Transverse colon (tissue), 4 donors: ENCODE data around the gene GSTP1. TPM values are rescaled to one million over a fixed set of nuclear protein-coding genes. Genes with fewer than 3 reads are reported as not detected.

Experiments used
- DNase-seq: peaks from one replicate; pipeline ENCODE4 v3.0.0-alpha.2; 2019
- H3K27ac ChIP-seq, 4 donors: fragments of 200-600 bp; sonication (generic); 2 replicates each; pipeline ENCODE4 v1.5.1; 2016 to 2018; ENCODE audit warnings: inconsistent platforms in 4 of 4
- H3K27me3 ChIP-seq: fragments of 200-600 bp; sonication (generic); 2 replicates; pipeline ENCODE4 v1.5.1; 2017; ENCODE audit warnings: inconsistent platforms
- H3K36me3 ChIP-seq, 4 donors: fragments of 200-600 bp; sonication (generic); 2 replicates each; pipeline ENCODE4 v1.5.1; 2017 to 2019; ENCODE audit warnings: inconsistent platforms in 4 of 4
- H3K4me1 ChIP-seq, 4 donors: fragments of 200-600 bp; sonication (generic); 2 replicates each; pipeline ENCODE4 v1.5.1; 2017 to 2020; ENCODE audit warnings: inconsistent platforms in 4 of 4
- H3K4me3 ChIP-seq, 4 donors: fragments of 200-600 bp; sonication (generic); 1 replicate in 1 of 4; 2 replicates in 3 of 4; pipeline versions ENCODE4 v1.5.1 to v1.6.1; 2017 to 2019; ENCODE audit warnings: inconsistent platforms in 4 of 4
- H3K9me3 ChIP-seq, 2 donors: fragments of 200-600 bp; sonication (generic); 2 replicates each; pipeline ENCODE4 v1.5.1; 2017 to 2019; ENCODE audit warnings: inconsistent platforms in 2 of 2
- CTCF ChIP-seq, 5 experiments: fragments of 200-600 bp in 3 of 5; fragments of 450-650 bp in 2 of 5; sonication (generic) in 3 of 5; IDR thresholded peaks; 1 replicate in 2 of 5; 2 replicates in 3 of 5; pipeline ENCODE4 v1.5.1; 2016 to 2017; ENCODE audit warnings: antibody characterized with exemption in 5 of 5, inconsistent platforms in 3 of 5, mild to moderate bottlenecking in 2 of 5, moderate library complexity in 1 of 5
- EP300 ChIP-seq: sonication (generic); formaldehyde crosslinking; IDR thresholded peaks from one replicate; pipeline ENCODE4 v1.6.1; 2017; ENCODE audit warnings: antibody characterized with exemption, low read depth
- POLR2A ChIP-seq: fragments of 450-650 bp; IDR thresholded peaks from one replicate; pipeline ENCODE4 v1.6.1; 2016; ENCODE audit warnings: antibody characterized with exemption, mild to moderate bottlenecking, moderate library complexity
- POLR2AphosphoS5 ChIP-seq, 3 donors: sonication (generic); formaldehyde crosslinking; IDR thresholded peaks; one replicate each; pipeline ENCODE4 v1.6.1; 2016; ENCODE audit warnings: antibody characterized with exemption in 3 of 3
- WGBS, 2 donors: methylation state at CpG; one replicate each; pipeline ENCODE4 v1.1.5; 2018; ENCODE audit warnings: low coverage in 1 of 2; 5-methylcytosine and 5-hydroxymethylcytosine counted together
- in situ Hi-C, 4 donors: fragments of 200-750 bp; cut with MboI; loops; one replicate each; pipeline versions ENCODE4 v1.15.0 to v1.15.1; 2017; ENCODE audit warnings: low sequenced_read_pairs in 3 of 4, low pct_ligation_motif_present in 1 of 4, low pct_unique_long_range_greater_than_20kb in 1 of 4
- intact Hi-C: fragments of 100-400 bp; cut with DNase I; formaldehyde crosslinking; loops from one replicate; pipeline ENCODE4 v1.15.1; 2023; ENCODE audit warnings: low total_unique reads
- total RNA-seq, 4 donors: library from RNA; depleted of rRNA; stranded (reverse); fragments of >200 nt; gene quantifications; one replicate each; pipeline ENCODE4 v1.1.0, GENCODE V29; 2016

GSTP1 gene
- total RNA-seq, 4 donors from 2014 or later, result 166 to 578 (median 537) TPM

- peaks cover 15% of the 10 kb centered on the region for H3K27me3 ChIP-seq
- no peak overlapping the region for H3K4me3 ChIP-seq
- intact Hi-C loops, result no loop called here
- peak; percentile 55 for DNase-seq
- TF ChIP-seq POLR2A (no peak), POLR2AphosphoS5 (IDR thresholded peaks at IDR 0.05) (no peak), CTCF (IDR thresholded peaks at IDR 0.05) (peak; percentile 27 to 60 (median 52))
- peak overlapping the region; percentile 63 to 77 (median 72) for H3K27ac ChIP-seq
- H3K9me3 ChIP-seq, result no peaks in the 10 kb centered on the region
- WGBS, 2 donors, result 84% methylated on average over 15 of the region's 18 CpGs; no CpG with 5 or more reads in 1 of the 2 donors
- H3K36me3 ChIP-seq, result peaks cover 0 to 3% (median 0%) of the 10 kb centered on the region in 4 donors
- peaks cover 6 to 13% (median 12%) of the 10 kb centered on the region in 4 donors for H3K4me1 ChIP-seq
- in situ Hi-C loops, result no loop called here
Measured at GRCh38 chr11:67614730-67615714, 31.4 kb downstream of the GSTP1 start.

- intact Hi-C loops, result no loop called here
- no peak overlapping the region for H3K4me3 ChIP-seq
- no peak for DNase-seq
- peaks cover 6 to 13% (median 12%) of the 10 kb centered on the region in 4 donors for H3K4me1 ChIP-seq
- 55% methylated on average over 34 of the region's 34 CpGs; no CpG with 5 or more reads in 1 of the 2 donors for WGBS, 2 donors
- no peak overlapping the region for H3K27ac ChIP-seq
- TF ChIP-seq POLR2AphosphoS5 (IDR thresholded peaks at IDR 0.05) (no peak), CTCF (IDR thresholded peaks at IDR 0.05) (no peak), POLR2A (no peak), EP300 (no peak)
- in situ Hi-C loops, result no loop called here
- no peaks in the 10 kb centered on the region for H3K36me3 ChIP-seq
- H3K9me3 ChIP-seq, result no peaks in the 10 kb centered on the region
- peaks cover 15% of the 10 kb centered on the region for H3K27me3 ChIP-seq
Measured at GRCh38 chr11:67615728-67616430, 32.3 kb downstream of the GSTP1 start.

GRCh38 chr11:67616431-67617242, 33.0 kb downstream of the GSTP1 start:
- intact Hi-C loops (no loop called here), in situ Hi-C loops (no loop called here)
- no peak overlapping the region for H3K4me3 ChIP-seq
- no peaks in the 10 kb centered on the region for H3K9me3 ChIP-seq
- DNase-seq, result no peak
- H3K4me1 ChIP-seq, result peaks cover 6 to 13% (median 12%) of the 10 kb centered on the region in 4 donors
- H3K27me3 ChIP-seq, result peaks cover 15% of the 10 kb centered on the region
- 48% methylated on average over 11 of the region's 11 CpGs; no CpG with 5 or more reads in 1 of the 2 donors for WGBS, 2 donors
- H3K27ac ChIP-seq, result no peak overlapping the region
- TF ChIP-seq CTCF (IDR thresholded peaks at IDR 0.05), result no peak
- no peak for TF ChIP-seq EP300
- no peak for TF ChIP-seq POLR2AphosphoS5 (IDR thresholded peaks at IDR 0.05)
- no peak for TF ChIP-seq POLR2A
- H3K36me3 ChIP-seq, result no peaks in the 10 kb centered on the region
